GM19324 (cell line): Measurements from ENCODE around the gene SLC45A3.
"Not testable (repeated sequence)": the region's sequence is repeated elsewhere in the genome, so short reads cannot be mapped to it uniquely, and the experiment has no call there.

Experiments used
- ATAC-seq: cut with Tn5 transposase; IDR thresholded peaks from one replicate; pipeline ENCODE4 v1.9.1; 2021; ENCODE audit warnings: mild to moderate bottlenecking, moderate library complexity; ENCODE audit not compliant: unreplicated experiment, low FRiP score

SLC45A3 gene, protein sequence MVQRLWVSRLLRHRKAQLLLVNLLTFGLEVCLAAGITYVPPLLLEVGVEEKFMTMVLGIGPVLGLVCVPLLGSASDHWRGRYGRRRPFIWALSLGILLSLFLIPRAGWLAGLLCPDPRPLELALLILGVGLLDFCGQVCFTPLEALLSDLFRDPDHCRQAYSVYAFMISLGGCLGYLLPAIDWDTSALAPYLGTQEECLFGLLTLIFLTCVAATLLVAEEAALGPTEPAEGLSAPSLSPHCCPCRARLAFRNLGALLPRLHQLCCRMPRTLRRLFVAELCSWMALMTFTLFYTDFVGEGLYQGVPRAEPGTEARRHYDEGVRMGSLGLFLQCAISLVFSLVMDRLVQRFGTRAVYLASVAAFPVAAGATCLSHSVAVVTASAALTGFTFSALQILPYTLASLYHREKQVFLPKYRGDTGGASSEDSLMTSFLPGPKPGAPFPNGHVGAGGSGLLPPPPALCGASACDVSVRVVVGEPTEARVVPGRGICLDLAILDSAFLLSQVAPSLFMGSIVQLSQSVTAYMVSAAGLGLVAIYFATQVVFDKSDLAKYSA

DNA sequence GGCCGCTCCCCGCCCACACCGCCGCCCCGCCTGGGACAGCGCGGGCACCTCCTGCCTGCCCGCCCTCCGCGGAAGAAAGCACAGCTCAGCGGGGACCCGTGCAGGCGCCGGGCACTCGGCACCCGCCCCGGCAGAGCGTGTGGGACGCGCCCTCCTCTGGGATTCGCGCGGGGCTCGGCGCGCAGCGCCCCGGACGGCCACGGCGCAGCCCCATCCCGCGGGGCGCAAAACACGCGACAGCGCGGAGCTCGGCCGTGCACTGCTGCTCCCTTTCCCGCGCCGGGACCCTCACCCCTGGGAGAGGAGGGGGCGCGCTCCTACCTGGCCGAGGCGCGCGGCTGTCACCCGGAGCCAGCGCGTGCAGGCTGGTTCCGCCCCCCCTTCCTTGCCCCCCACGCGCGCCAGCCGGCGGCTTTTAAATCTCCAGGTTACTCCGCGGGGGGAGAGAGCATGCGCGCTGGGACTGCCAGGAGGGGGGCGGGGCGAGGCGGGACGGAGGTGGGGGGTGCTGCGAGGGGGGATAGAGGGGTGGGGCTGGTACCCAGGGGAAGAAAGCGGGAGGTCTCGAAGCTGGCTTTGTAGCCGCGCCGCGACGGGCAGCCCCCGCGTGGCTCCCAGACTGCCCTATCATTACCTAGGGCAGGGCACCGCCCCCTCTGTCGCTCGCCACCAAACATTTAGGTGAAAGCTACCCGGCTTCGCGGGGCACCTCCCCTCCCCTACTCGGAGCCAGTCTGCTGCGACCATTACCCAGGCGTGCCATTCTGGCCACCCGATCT, at the start of gene SLC45A3:
Gene SLC45A3, minus strand, starts transcription at position 437 of the 779 bp plus-strand sequence. CDS start 15,853 bp downstream, outside the sequence.
- no peak for ATAC-seq

DNA sequence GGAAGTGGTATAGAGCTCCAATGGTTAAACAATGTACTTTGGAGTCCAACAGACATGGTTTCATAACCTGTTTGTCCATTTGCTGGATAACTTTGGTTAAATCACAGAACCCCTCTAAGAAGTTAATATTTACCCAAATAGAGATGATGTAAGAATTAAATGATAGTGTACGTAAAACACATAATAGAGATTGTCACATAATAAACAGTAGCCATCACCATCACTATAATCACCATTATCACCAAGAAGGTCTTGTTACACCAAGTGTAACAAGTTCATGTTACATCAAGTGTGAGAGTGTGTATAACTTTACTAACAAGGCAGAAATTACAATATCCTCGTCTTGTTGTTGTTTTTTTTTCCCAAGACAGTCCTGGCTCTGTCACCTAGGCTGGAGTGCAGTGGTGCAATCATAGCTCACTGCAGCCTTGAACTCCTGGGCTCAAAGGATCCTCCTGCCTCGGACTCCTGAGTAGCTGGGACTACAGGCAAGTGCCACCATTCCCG, 46.4 kb upstream of the SLC45A3 start:
- no peak for ATAC-seq

DNA sequence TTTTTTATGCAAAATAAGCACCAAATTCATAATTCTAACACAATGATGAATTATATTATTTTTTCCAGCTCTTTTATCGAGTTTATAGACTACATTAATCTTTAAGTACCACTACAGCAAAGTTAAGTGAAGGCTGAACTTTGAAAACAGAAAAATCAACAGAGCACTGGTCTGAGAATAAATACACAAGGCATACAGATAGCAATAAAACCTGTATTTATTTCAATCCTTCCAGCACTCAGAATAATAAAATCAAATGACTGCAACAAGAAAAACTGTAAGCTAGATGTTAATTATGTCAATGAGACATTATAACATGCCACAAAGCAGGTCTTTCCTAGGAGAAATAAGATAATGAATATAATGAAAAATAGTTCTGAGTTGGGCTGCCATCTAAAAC, 45.2 kb upstream of the SLC45A3 start:
- ATAC-seq, result no peak

DNA sequence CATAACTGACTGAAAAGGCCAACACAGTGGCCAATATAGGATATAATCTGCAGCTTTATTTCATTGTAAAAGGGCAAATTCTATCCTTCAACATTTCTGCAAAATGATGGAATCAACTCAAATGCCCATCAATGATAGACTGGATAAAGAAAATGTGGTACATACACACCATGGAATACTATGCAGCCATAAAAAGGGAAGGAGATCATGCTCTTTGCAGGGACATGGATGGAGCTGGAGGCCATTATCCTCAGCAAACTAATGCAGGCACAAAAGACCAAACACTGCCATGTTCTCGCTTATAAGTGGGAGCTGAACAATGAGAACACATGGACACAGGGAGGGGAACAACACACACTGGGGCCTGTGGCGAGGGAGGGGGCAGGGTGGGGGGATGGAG, 40.4 kb upstream of the SLC45A3 start:
- ATAC-seq, result not testable (repeated sequence)

DNA sequence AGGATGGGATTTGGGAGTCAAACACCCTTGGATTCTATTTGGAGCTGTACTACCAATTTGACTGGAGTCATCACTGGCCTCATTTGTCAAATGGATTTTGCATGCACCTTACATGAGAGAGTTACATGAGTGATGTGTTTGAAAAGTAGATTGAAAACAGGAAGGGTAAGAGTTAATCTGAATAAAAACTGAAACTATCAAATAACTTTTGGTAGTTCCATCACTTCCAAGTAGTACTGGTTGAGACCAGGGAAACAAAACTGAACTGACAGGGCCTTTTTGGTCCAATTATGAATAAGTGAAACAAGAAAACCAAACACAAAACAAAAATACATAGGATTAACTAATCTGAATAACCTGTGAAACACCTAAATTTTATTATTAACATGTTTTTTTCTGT, 39.5 kb upstream of the SLC45A3 start:
- no peak for ATAC-seq

DNA sequence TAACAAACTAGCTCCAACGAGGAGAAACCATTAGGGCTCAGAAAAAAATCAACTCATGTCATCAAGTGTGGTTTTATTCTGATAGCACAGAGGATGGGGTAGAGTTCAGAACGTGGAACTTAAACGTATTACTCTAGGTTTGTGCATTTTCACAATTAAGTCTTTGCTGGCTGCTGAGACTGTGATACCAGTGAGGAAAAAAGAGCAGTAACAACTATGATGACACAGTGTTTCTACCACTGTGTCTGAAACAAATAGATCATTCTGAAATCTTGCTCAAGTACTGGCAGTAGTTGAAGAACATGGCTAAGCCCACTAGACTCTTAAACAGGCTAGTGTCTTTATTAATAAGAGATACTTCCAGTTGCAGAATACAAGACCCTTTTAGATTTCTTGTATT, 38.7 kb upstream of the SLC45A3 start:
- no peak for ATAC-seq

DNA sequence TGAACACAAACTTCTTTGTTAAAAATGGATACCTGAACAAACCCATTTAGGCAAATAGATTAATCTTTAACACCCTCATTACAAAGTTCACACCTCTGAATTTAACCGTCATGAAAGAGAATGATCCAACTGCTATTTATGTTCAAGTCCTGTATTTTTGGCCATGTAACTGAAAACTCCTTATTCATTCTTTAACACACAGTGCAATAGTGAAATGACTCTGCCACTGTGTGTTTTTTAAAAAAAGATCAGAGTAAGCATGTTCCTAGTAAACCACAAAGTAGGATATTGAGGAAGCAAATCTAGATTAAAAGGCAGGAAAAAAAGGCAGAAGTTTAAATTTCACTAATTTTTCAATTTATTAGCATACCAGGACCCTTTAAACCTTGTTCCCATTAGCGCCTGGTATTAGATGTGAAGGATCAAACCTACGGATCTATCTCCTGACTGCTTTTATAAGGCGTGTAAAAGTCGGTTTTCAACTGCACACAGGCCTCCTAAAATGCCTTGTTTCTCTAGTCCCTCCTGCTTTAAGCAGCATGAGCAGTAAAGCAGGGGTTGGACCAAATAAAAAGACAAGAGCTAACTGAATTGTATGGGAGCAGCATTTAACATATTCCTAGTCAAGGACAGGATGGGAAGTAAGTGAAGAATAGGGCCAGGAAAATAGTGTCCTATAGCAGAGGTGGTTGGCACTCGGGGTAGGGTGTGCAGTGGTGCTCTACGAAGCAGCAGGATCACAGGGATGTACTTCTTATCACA, 36.2 kb upstream of the SLC45A3 start:
- ATAC-seq, result no peak

DNA sequence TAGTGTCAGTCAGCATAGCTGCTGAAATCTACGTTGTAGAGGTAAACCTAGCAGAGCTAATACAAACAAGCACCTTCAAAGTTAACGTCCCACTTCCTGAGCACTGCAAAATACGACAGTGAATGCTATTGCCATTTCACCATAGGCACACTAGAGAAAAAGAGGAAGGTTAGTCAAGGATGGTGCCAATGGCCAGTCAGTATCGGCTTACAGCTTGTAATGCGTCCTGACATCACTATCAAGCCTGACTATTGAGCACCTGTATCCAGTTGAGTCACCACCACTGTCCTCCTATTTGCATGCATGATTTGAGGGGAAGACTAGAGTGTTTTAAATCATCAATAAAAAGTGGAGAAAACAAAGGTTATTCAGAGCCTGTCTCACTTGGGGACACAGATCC, 35.3 kb upstream of the SLC45A3 start:
- no peak for ATAC-seq

DNA sequence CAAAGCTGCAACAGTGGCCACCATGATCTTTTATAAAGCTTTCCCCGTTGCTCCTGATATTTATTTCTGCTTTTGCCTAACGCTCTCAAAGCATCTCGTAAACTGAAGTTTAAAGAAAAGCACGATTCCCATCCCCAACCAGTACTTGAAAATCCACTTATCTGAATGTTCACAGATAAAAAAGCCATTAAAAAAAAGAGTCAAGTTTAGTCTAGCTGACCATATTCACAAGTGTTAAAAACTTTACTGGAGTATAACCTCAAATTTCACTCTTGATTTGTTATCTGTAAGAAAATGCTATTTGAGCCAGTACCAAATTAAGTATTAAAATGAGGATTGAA, 34.6 kb upstream of the SLC45A3 start:
- ATAC-seq, result no peak

DNA sequence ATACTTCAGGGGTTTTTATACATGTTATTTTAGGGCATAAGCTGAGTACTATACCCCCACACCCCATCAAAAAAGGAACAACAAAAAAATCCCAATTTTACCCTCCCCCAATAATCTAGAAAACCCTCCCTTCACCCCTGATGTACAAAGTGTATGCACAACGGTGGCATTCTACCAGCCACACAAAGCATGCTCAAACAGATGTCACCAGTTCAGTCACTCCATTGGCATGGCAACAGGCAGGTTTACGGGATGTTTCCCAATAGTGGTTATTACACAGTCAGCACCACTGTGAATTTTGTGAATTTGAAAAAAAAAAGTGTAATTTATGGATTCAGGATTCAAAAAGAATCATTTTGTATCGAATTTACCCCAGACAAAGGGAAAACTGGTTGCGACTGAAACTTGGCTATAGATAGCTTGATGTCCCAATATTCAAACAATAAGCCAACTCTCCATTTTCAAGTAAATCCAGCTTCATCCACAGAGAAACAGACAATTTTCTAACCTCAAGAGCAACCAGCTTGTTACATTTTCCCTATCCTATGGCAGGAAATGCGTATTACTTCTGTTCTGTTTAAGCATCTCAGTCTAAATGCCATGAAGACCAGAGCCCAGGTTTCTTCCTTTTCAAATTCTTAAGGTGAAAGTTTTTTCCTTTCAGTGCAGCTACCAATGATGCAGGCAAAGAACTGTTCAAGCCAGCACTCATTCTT, 34.0 kb upstream of the SLC45A3 start:
- no peak for ATAC-seq

DNA sequence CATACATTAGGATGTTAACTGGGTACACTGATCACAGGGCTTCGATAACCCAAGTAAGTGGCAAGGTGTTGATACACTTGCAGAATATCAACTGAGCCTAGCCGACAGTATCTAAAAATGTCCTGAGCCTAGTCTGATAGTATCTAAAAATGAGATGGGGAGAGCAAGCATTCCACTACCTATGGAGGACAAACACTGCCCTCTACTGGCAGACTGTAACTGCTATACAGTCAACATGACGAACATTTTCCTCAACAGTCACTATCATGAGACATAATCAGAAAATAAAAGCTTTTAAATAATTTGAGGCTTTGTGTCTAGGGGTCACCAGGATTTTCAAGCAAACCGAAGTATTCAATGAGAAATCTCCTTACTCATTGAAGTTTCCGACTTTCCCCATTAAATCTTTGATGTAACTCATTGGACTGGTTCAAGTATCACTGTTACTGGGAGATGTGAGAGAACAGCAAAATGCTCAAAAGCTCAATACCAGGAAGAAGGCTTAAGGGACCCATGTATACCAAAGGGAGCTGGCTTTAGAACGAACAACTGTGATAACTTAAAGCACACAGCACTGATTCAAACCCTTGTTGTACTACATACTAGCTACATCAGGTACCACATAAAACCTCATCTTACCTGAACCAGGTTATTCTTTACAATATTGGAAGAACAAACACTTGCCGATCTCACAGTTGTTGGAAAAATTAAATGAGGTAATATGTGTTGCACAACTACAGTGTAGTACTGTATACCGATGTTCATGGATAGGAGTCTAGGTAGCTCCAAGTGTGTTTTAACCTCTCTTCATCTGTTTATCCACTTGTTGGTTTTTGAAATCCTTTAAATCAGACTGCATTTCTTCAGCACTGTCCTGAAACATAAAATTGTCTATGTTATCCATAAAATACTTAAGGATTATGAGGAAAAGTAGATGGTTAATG, 31.1 kb upstream of the SLC45A3 start:
- no peak for ATAC-seq

DNA sequence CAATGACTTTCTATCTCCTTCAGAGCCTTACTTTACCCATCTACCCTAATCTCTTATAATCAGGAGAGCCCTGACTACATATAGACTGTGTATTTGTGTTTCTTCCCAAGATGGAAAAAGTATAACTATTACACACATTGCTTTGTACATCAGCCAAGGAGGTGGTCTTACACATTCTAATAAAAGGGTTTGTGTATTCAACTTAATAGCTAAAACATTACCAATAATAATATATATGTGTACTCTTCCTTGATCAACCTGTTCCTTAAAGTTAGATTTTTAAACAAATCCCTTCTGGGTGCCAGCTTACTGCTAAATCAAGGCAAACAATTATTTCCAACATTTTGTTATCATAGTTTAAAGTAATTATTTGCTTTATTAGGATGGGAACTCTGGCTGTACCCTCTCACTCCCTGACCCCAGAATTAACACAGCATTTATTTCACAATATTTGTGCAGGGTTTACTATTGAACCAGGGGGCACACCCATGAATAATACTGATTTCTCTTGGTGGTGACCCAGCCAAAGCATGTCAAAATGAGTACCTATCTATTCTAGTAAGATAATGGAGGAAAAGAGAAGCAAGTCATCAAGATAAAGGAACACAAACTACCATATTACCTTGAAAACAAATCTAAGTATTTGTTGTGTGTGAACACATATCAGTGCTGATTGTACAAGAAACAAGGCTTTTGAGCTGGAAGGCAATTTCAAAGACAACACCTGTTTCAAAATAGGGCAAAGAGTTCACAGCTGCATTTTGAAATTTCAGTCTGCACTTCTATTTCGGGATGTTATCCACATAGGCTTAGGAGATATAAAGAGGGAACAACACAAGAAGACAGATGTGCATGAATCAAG, 30.1 kb upstream of the SLC45A3 start:
- no peak for ATAC-seq

DNA sequence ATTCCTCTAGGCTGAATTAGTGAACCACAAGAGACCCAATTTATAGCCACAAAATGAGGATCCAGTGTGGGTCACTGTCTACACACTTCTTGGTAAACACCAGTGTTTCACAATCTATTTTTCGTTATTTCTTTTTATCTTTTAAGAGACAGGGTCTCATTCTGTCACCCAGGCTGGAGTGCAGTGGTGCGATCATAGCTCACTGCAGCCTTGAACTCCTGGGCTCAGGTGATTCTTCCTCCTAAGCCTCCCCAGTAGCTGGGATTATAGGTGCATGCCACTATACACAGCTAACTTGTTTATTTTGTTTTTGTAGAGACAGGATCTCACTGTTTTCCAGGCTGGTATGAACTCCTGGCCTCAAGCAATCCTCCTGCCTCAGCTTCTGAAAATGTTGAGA, 29.3 kb upstream of the SLC45A3 start:
- ATAC-seq, result no peak

DNA sequence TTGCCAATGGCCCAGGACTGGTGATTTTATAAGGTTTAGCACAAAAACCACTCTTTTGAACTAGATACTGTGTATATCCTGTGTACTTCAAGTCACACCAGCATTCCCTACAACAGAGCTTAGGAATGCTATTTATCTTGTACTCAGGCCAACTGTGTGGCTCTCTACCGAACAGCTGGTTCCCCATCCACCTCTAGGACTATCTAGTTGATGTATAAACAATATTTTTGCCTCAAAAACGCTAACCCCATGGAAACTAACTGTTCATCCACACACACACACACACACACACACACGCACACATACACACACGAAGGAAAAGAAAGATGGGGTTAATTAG, 28.7 kb upstream of the SLC45A3 start:
- ATAC-seq, result no peak

DNA sequence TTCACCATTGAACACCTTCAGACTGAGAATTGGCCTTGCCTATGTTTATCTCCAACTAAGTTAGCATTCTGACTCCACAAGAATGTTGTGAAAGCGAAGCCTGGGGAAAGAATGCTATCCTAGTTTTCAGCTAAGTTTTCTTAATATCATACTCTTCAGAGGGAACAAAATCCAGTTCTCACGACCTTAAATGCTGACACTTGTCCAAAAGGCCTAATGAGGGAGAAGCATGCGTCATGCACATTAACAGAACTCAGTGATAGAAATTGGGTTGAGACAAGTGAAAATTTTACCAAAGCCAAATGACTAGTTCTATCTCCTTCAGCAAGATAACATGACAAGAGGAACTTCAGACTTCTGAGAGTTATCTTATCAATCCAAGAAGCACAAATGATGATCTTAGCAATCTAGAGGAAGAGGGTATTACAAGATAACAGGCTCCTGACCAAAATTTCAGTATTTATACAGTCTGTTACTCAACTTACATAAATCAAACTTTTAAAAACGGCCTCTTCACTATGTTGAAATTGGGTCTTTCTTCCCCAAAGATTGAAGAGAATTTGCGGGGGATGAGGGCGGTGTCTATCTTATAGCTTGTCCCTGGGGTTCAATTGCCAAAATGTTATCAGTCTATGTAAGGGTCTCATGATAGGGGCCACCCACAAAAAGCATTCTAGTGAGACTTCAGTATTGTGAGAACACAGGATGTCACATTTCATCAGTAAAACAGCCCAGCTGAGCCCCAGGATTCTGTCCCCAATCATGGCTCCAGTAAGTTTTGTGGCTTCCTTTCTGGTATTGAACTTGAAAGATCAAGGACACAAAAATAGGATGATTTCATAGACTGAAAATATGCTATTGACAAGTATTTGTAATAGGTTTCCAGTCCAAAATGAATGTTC, 26.5 kb upstream of the SLC45A3 start:
- ATAC-seq, result no peak

DNA sequence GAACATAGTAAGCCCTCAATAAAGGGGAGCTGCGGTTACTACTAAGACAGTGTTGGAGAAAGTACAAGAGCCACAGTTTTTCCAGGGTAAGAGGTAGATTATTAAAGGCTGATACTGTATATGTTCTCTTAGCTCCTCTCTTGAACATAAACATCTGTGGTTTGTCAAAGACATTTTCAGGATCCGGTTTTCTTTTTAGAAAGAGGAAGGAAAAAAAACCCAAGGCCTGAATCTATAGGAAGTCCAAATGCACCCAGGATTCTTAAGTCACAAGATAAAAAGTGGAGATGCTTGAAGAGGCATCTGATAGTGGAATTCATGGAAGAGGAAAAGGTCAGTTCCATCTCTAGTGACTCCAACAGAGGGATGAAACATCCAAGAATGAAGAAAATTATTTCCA, 24.6 kb upstream of the SLC45A3 start:
- no peak for ATAC-seq

DNA sequence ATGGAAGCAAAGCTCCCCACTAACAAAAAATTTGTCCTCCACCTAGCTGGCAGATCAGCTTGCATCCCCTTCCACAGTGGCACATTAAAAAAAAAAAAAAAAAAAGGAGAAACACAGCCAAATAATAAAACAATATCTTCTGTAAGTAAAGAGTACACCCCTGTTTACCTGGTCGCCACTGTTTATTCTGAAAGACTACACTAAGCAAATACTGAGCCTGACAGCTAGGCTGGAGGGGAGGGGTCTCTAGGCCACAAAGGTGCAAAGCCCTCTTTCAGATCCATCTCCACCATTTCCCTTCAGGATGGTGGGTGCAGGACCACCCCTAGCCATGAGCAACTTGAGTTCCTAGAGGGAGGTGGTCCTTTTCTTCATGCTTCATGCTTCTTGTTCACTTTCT, 22.8 kb upstream of the SLC45A3 start:
- no peak for ATAC-seq
